Measurements from ENCODE around the gene PHYHD1.

The PHYHD1 gene

GRCh38 chr9:128920381-128921058, at the start of gene PHYHD1:
TSS of gene PHYHD1 (plus strand) at chr9:128920982. CDS start at chr9:128922324, 1,342 bp downstream.
- Mint-ChIP-seq H3K27ac (no peak within 1 kb of the TSS), H3K4me1 (ENCODE audit: low read depth) (peaks cover 7% of the 10 kb centered on the region), H3K36me3 (ENCODE audit: low read depth) (peaks cover 22% of the 10 kb centered on the region), H3K4me3 (no peak within 1 kb of the TSS), H3K9me3 (no peaks in the 10 kb centered on the region), H3K27me3 (ENCODE audit: low read depth) (no peaks in the 10 kb centered on the region)

- Mint-ChIP-seq H3K27ac (no peak overlapping the region), H3K4me3 (no peak overlapping the region), H3K9me3 (no peaks in the 10 kb centered on the region), H3K27me3 (ENCODE audit: low read depth) (no peaks in the 10 kb centered on the region), H3K36me3 (ENCODE audit: low read depth) (peaks cover 6% of the 10 kb centered on the region), H3K4me1 (ENCODE audit: low read depth) (peaks cover 16% of the 10 kb centered on the region)
These were observed 42.9 kb upstream of the PHYHD1 start for GRCh38 chr9:128877852-128878251.

- Mint-ChIP-seq H3K4me3 (peak within 1 kb of the TSS; percentile 96), H3K9me3 (no peaks in the 10 kb centered on the region), H3K27ac (peak within 1 kb of the TSS; percentile 95), H3K27me3 (ENCODE audit: low read depth) (no peaks in the 10 kb centered on the region), H3K4me1 (ENCODE audit: low read depth) (peaks cover 49% of the 10 kb centered on the region), H3K36me3 (ENCODE audit: low read depth) (peaks cover 30% of the 10 kb centered on the region)
These were observed 38.7 kb upstream of the PHYHD1 start, which contains the start of the genes KYAT1 and LRRC8A for GRCh38 chr9:128881884-128882676. TSS of gene KYAT1 (minus strand) at chr9:128881950. CDS start at chr9:128845405, 36,545 bp downstream. TSS of gene LRRC8A (plus strand) at chr9:128882133. CDS start at chr9:128907165, 25,032 bp downstream.

DNA sequence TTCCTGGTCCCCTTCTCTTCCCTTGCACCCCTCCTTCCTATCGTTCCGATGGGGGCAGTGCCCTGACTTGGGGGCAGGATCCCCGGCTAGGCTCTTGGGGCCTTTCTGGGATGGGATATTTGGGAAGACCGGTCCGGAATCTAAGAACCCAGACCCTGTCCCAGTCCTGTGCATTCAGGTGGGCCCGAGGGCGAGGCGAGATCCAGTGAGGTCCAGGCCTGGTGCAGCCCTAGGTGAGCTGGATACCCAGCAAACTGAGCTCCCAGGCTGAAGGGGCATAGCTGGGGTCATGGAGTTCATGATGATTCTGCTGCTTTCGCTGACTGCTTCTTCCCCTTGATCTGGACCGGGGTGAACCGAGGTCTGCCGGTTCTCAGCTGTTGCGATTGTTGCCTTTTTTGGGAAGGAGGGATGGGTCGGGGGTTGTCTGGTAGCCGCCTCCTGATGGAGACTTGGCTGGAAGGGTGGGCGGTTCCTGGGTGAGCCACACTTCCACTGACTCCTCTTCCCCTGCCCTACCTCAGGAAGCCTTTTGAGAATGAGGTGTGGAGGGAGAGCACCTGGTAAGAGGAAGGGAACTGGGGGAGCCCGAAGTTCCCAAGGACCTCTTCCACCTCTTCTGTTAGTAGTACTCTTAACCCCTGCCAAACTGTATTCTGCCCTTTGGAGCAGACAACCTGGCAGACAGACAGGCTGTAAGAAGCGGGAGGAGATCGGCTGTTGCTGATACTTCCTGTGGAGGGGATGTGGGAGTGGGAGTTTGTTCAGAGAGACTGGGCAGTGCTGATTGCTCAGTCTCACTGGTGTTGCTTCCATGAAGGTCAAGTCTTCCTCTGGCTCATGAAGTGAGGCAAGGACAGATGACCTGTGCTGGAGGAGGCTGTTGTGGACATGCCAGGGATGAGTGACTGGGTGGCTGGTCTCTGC, 37.8 kb upstream of the PHYHD1 start:
- Mint-ChIP-seq H3K27ac (peak overlapping the region; percentile 84), H3K36me3 (ENCODE audit: low read depth) (peaks cover 30% of the 10 kb centered on the region), H3K27me3 (ENCODE audit: low read depth) (no peaks in the 10 kb centered on the region), H3K4me1 (ENCODE audit: low read depth) (peaks cover 49% of the 10 kb centered on the region), H3K4me3 (peak overlapping the region; percentile 95), H3K9me3 (no peaks in the 10 kb centered on the region)

DNA sequence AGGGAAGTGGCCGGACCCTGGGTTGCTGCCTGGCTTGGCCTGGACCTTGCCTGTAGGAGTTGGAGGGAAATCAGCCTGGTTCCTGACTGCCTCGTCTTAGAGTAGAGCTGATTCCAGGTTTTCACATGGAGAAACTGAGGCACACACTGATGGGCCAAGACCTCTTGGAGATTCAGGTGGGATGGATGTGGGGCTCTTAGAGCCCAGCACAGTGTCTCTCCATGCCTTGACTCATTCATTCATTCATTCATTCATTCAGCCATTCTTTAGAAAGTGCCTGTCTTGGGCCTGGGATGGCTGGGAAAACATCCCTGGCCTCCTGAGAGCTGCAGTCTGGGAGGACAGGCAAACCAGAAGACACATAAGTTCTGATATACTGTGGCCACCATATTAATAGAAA, 36.6 kb upstream of the PHYHD1 start:
- Mint-ChIP-seq H3K9me3 (no peaks in the 10 kb centered on the region), H3K27me3 (ENCODE audit: low read depth) (no peaks in the 10 kb centered on the region), H3K27ac (peak overlapping the region; percentile 26), H3K4me1 (ENCODE audit: low read depth) (peaks cover 53% of the 10 kb centered on the region), H3K36me3 (ENCODE audit: low read depth) (peaks cover 37% of the 10 kb centered on the region), H3K4me3 (peak overlapping the region; percentile 95)

- H3K4me1 Mint-ChIP-seq (ENCODE audit: low read depth): peaks cover 48% of the 10 kb centered on the region
- H3K9me3 Mint-ChIP-seq: no peaks in the 10 kb centered on the region
- no peaks in the 10 kb centered on the region for H3K27me3 Mint-ChIP-seq (ENCODE audit: low read depth)
- peak overlapping the region; percentile 44 for H3K4me3 Mint-ChIP-seq
- peaks cover 37% of the 10 kb centered on the region for H3K36me3 Mint-ChIP-seq (ENCODE audit: low read depth)
- peak overlapping the region; percentile 36 for H3K27ac Mint-ChIP-seq
These were observed 35.4 kb upstream of the PHYHD1 start for GRCh38 chr9:128885376-128885775.

GRCh38 chr9:128885798-128886197, 35.0 kb upstream of the PHYHD1 start:
- Mint-ChIP-seq H3K36me3 (ENCODE audit: low read depth) (peaks cover 40% of the 10 kb centered on the region), H3K27me3 (ENCODE audit: low read depth) (no peaks in the 10 kb centered on the region), H3K4me1 (ENCODE audit: low read depth) (peaks cover 45% of the 10 kb centered on the region), H3K4me3 (peak overlapping the region; percentile 44), H3K27ac (no peak overlapping the region), H3K9me3 (no peaks in the 10 kb centered on the region)

DNA sequence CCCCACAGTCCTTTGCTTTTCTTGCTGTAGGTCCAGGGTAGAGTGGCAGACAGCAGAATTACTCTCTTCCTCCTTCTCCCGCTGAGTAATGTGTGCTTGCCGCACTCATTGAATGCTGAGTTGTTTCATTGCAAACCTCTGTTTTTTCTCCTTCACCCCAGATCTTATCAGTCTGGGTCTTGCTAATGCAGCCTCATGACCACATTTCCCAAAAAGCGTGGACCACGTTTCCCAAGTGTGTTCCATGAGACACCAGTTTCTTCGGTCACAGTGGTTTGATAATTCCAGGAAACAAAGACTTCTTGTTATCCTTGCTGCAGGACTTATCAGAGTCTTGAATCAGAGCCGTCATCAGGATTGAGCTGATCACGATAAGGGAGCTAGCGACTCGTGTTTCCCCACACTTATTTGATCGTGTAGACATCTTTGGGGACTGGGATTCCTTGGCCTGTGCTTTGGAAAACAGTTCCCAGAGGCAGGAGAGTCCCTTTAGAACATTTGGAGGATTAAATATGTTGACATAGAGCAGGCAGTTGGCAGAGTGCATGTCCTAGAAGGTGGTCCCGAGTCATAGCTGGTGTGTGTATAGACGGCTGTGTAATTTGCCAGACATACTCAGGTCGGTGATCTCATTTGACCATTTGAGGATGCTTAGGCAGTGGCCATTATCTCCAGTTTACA, 34.4 kb upstream of the PHYHD1 start:
- peaks cover 43% of the 10 kb centered on the region for H3K4me1 Mint-ChIP-seq (ENCODE audit: low read depth)
- H3K27me3 Mint-ChIP-seq (ENCODE audit: low read depth): no peaks in the 10 kb centered on the region
- H3K27ac Mint-ChIP-seq: peak overlapping the region; percentile 23
- H3K36me3 Mint-ChIP-seq (ENCODE audit: low read depth): peaks cover 40% of the 10 kb centered on the region
- H3K4me3 Mint-ChIP-seq: peak overlapping the region; percentile 11
- no peaks in the 10 kb centered on the region for H3K9me3 Mint-ChIP-seq

DNA sequence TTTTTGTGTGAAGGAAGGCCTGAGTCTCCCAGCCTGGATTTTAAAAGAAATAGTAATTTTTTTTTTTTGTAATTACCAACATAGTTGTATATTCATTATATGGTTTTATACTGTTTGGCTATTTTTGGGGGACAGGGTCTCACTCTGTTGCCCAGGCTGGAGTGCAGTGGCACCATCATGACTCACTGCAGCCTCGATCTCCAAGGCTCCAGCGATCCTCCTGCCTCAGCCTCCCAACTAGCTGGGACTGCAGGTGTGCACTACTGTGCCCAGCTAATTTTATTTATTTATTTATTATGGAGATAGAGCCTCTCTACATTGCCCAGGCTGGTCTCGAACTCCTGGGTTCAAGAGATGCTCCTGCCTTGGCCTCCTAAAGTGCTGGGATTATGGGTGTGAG, 33.7 kb upstream of the PHYHD1 start:
- Mint-ChIP-seq H3K36me3 (ENCODE audit: low read depth) (peaks cover 42% of the 10 kb centered on the region), H3K9me3 (no peaks in the 10 kb centered on the region), H3K27me3 (ENCODE audit: low read depth) (no peaks in the 10 kb centered on the region), H3K4me1 (ENCODE audit: low read depth) (peaks cover 48% of the 10 kb centered on the region), H3K27ac (no peak overlapping the region), H3K4me3 (no peak overlapping the region)

DNA sequence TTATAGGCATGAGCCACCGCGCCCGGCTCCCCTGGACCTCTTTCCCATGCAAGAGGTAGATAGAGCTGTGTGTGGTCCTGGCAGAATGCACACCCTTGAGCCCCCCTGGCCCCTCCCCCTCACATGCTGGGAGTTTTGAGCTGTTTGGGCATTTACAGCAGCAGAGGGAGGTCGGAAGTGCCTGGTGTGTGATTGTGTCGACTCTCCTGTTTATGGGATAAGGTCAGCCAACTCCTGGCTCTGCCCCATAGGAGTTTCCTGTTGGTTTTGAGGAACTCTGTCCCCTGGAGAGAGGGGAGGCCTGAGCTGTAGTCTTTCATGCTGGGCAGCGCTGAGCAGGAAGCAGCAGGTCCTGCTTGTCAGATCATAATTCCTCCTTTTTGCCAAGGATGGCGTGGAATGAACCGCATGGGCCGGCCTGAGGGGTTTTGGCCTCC, 32.9 kb upstream of the PHYHD1 start:
- peaks cover 41% of the 10 kb centered on the region for H3K36me3 Mint-ChIP-seq (ENCODE audit: low read depth)

GRCh38 chr9:128891321-128892220, 29.2 kb upstream of the PHYHD1 start:
- peaks cover 36% of the 10 kb centered on the region for H3K36me3 Mint-ChIP-seq (ENCODE audit: low read depth)

More for the DNA sequence above, 32.9 kb upstream of the PHYHD1 start:
- H3K27me3 Mint-ChIP-seq (ENCODE audit: low read depth): no peaks in the 10 kb centered on the region
- no peak overlapping the region for H3K27ac Mint-ChIP-seq
- H3K4me3 Mint-ChIP-seq: no peak overlapping the region
- H3K9me3 Mint-ChIP-seq: no peaks in the 10 kb centered on the region
- H3K4me1 Mint-ChIP-seq (ENCODE audit: low read depth): peaks cover 48% of the 10 kb centered on the region

DNA sequence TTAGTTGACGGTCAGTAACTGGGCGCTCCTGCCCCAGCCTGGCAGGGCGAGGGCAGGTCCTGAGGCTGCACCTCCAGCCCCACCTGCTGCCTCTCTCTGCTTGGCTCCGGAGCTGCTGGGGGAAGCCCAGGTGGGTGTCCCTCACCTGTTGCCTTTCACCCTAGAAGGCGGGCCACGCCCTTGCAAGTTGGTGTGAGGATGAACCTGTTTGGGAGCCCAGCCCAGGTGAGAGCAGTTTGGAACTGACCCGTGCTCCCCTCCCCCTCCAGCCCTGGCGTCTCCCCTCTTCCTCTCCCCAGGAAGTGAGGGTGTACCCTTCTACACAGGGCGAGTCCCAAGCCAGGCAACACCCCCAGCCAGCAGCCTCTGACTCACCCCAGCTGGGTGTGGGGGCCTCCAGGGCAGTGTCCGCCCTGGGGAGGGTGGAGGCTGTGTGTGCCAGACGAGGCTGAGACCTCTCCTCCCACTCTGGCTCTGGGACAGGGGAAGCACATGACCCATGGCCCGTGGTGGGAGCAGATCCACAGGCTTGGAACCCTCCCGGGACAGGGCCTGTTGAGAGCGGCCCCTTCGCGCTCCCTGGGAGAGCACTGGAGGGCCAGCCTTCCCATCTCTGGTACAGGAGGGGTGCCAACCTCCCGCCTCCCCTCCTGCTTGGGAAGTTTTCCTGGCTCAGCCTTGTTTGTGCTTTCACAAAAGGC, 28.4 kb upstream of the PHYHD1 start:
- Mint-ChIP-seq H3K4me3 (no peak overlapping the region), H3K27me3 (ENCODE audit: low read depth) (no peaks in the 10 kb centered on the region), H3K9me3 (no peaks in the 10 kb centered on the region), H3K36me3 (ENCODE audit: low read depth) (peaks cover 37% of the 10 kb centered on the region), H3K27ac (peak overlapping the region; percentile 52), H3K4me1 (ENCODE audit: low read depth) (peaks cover 38% of the 10 kb centered on the region)

More at GRCh38 chr9:128891321-128892220, 29.2 kb upstream of the PHYHD1 start:
- Mint-ChIP-seq H3K27ac (peak overlapping the region; percentile 52), H3K4me3 (no peak overlapping the region), H3K4me1 (ENCODE audit: low read depth) (peaks cover 37% of the 10 kb centered on the region), H3K27me3 (ENCODE audit: low read depth) (no peaks in the 10 kb centered on the region), H3K9me3 (no peaks in the 10 kb centered on the region)

All from T-helper 1 cell treated with Interleukin-12 subunit alpha and Interleukin-12 subunit beta and Interleukin-4 antibody, amounts not matched to agents 30 μg/mL and 1 μg/mL, for 36 hours (primary cell).